SK-N-MC (cell line): ENCODE measurements around the gene RCAN2.

Experiments used
- DNase-seq: peaks from one replicate; pipeline ENCODE4 v3.0.0-alpha.2; 2011; ENCODE audit warnings: low read depth, low spot score
- H3K27ac ChIP-seq: fragments of 200-600 bp; sonication (generic); 2 replicates; pipeline ENCODE4 v1.5.1; 2016; ENCODE audit warnings: mixed run types
- H3K36me3 ChIP-seq: fragments of 200-600 bp; sonication (generic); 2 replicates; pipeline ENCODE4 v1.6.1; 2017; ENCODE audit warnings: antibody characterized with exemption, low read length, mixed read lengths; ENCODE audit not compliant: insufficient read depth
- H3K4me3 ChIP-seq: fragments of 200-600 bp; sonication (generic); 2 replicates; pipeline ENCODE4 v1.5.1; 2016
- H3K9ac ChIP-seq: fragments of 200-600 bp; sonication (generic); 2 replicates; pipeline ENCODE4 v1.8.0; 2017; ENCODE audit warnings: mixed run types, mixed read lengths; ENCODE audit not compliant: insufficient read length
- H3K9me3 ChIP-seq: fragments of 200-600 bp; sonication (generic); 2 replicates; pipeline ENCODE4 v1.6.1; 2017; ENCODE audit warnings: low read depth, mild to moderate bottlenecking, antibody characterized with exemption, low read length, moderate library complexity, mixed read lengths
- EZH2 ChIP-seq: fragments of 200-600 bp; sonication (generic); IDR thresholded peaks from one replicate; pipeline ENCODE4 v1.6.1; 2017; ENCODE audit warnings: antibody characterized with exemption
- FOXP2 ChIP-seq: optimal IDR thresholded peaks from 2 replicates; pipeline ENCODE3; 2011; ENCODE audit warnings: mild to moderate bottlenecking, moderate library complexity; ENCODE audit not compliant: insufficient read depth; ENCODE audit errors: extremely low read length, control extremely low read depth
- POLR2AphosphoS5 ChIP-seq: IDR thresholded peaks from 2 replicates; pipeline ENCODE4 v1.6.1; 2012; ENCODE audit warnings: mild to moderate bottlenecking, low read depth, low read length, borderline replicate concordance

Gene RCAN2

DNA sequence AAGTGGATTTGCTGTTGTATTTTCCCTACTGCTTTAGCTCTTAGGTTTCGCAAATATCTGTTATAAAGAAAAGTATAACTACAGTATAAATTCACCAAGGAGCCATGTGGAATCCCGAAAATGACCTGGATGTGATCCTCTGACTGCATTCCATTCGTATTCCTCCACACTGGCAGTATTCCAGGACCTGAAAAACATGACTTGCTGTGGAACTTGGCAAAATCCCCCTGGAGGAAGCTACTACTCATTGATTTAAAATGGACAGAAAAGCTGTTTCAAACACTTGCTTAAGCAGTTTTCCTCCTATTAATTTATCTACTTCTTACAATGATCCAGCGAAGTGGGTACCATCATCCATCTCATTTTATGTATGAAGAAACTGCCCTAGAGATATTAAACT lies 307.1 kb downstream of the RCAN2 start:
- no peak for DNase-seq
- Histone ChIP-seq H3K36me3 (no peaks in the 10 kb centered on the region), H3K27ac (no peak overlapping the region), H3K9ac (no peak overlapping the region), H3K9me3 (no peaks in the 10 kb centered on the region), H3K4me3 (no peak overlapping the region)
- TF ChIP-seq POLR2AphosphoS5 (no peak), EZH2 (no peak), FOXP2 (no peak)

DNA sequence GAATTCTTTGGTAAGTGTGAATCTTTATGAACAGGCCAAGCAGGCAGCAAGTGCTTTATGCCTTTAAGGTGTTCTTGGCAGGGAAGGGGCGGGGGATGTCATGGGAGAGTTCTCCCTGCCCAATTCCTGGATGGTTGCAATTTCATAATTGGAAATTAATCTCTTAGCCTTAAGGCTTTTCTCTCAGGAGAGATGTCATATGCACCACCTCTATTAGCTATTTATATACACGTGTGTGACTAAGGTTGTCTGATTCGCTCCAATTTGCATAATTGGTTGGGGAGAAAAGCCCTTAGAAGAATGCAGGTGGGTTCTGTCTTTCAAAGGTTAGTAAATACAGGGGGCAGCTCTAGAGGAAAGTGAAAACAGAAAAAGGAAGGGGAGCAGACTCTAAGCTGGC lies 315.3 kb downstream of the RCAN2 start:
- no peak for TF ChIP-seq FOXP2
- TF ChIP-seq POLR2AphosphoS5 = no peak
- no peak for TF ChIP-seq EZH2
- Histone ChIP-seq H3K27ac (no peak overlapping the region), H3K36me3 (no peaks in the 10 kb centered on the region), H3K4me3 (no peak overlapping the region), H3K9me3 (no peaks in the 10 kb centered on the region), H3K9ac (no peak overlapping the region)
- DNase-seq = no peak

DNA sequence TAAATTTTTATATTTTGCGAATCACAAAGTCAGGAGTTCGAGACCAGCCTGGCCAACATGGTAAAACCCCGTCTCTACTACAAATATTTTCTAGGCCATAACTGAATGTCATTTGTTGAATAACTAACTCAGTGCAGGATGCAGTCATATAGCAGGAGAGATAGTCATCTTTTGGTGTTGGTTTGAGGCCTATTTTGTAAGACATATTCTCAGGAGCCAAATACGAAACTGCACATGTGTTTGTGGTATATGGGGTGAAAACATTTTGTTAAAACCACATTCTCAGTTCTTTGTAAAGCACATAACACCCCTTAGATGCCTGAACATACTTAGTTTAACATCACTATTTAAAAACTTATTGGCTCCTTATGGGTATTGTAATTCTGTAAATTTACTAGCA lies 315.8 kb downstream of the RCAN2 start:
- no peak for TF ChIP-seq POLR2AphosphoS5
- no peak for TF ChIP-seq EZH2
- no peak for TF ChIP-seq FOXP2
- H3K4me3 ChIP-seq = no peak overlapping the region
- H3K9me3 ChIP-seq = no peaks in the 10 kb centered on the region
- no peak for DNase-seq
- H3K27ac ChIP-seq = no peak overlapping the region
- H3K9ac ChIP-seq = no peak overlapping the region
- no peaks in the 10 kb centered on the region for H3K36me3 ChIP-seq

DNA sequence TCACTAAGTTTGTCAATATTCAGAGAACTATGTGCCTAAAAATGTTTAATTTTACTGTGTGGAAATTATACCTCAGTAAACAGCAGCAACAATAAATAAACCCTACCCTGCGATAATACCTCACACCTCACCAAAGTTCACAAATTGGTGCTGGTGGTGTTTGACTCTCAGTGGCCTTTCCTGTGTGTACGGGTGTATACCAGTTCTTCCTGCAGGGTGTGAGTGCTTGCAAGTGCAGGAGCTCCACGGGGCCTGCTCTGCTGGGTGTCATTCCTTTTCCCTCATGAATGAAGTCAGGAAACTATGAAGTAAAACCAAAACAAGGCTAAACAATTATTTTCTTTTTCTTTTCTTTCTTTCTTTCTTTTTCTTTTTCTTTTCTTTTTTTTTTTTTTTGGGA lies 316.3 kb downstream of the RCAN2 start:
- Histone ChIP-seq H3K27ac (no peak overlapping the region), H3K9me3 (no peaks in the 10 kb centered on the region), H3K36me3 (no peaks in the 10 kb centered on the region), H3K4me3 (no peak overlapping the region), H3K9ac (no peak overlapping the region)
- TF ChIP-seq POLR2AphosphoS5 (no peak), FOXP2 (no peak), EZH2 (no peak)
- DNase-seq = no peak

DNA sequence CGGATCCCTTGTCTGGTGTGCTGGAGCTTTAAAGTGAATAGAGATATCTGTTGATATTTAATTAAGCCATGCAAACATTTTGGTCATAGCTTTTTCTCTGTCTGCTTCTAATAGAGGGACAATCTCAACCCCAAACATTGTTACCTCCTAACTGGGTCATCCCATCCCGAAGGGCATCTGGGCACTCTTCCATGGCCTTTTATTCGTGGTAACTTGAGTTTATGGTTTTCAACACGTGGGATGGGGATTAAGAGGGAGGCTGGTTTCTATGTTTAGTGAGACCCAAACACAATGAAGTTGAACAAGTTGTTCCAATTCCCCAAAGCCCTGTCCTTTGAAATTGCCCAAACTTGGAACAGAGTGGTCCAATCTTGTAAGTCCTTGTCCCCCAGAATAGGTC lies 319.1 kb downstream of the RCAN2 start:
- TF ChIP-seq POLR2AphosphoS5 = no peak
- TF ChIP-seq FOXP2 = no peak
- TF ChIP-seq EZH2 = no peak
- H3K27ac ChIP-seq = no peak overlapping the region
- H3K9ac ChIP-seq = no peak overlapping the region
- no peak for DNase-seq
- H3K4me3 ChIP-seq = no peak overlapping the region
- H3K9me3 ChIP-seq = no peaks in the 10 kb centered on the region
- H3K36me3 ChIP-seq = no peaks in the 10 kb centered on the region
